T-helper 2 cell treated with Interferon-gamma antibody and Interleukin-4, amounts not matched to agents 5 μg/mL and 100 μg/mL, for 36 hours (primary cell): ENCODE data around the gene FIBCD1.
A peak's percentile ranks its signal among the peaks of the same experiment; 100 is the strongest.

ENCODE experiments used
- DNase-seq: peaks from one replicate; pipeline ENCODE4 v3.0.0; 2021; ENCODE audit warnings: low spot score
- H3K27ac Mint-ChIP-seq: one replicate; pipeline ENCODE4 v1.8.0; 2021; ENCODE audit warnings: mild to moderate bottlenecking, mixed read lengths
- H3K27me3 Mint-ChIP-seq: one replicate; pipeline ENCODE4 v1.8.0; 2021; ENCODE audit warnings: low read depth, mixed read lengths
- H3K36me3 Mint-ChIP-seq: one replicate; pipeline ENCODE4 v1.8.0; 2021; ENCODE audit warnings: low read depth, mixed read lengths
- H3K4me1 Mint-ChIP-seq: one replicate; pipeline ENCODE4 v1.8.0; 2021; ENCODE audit warnings: low read depth, mixed read lengths
- H3K4me3 Mint-ChIP-seq: one replicate; pipeline ENCODE4 v1.8.0; 2022; ENCODE audit warnings: mild to moderate bottlenecking, moderate library complexity, mixed read lengths
- H3K9me3 Mint-ChIP-seq: one replicate; pipeline ENCODE4 v1.8.0; 2021; ENCODE audit warnings: mixed read lengths

FIBCD1 gene

GRCh38 chr9:130931508-130932254, 7.4 kb downstream of the FIBCD1 start:
- no peak for DNase-seq
- no peaks in the 10 kb centered on the region for H3K36me3 Mint-ChIP-seq
- no peaks in the 10 kb centered on the region for H3K4me1 Mint-ChIP-seq
- no peak overlapping the region for H3K4me3 Mint-ChIP-seq
- H3K9me3 Mint-ChIP-seq: no peaks in the 10 kb centered on the region
- H3K27me3 Mint-ChIP-seq: peaks cover 31% of the 10 kb centered on the region
- H3K27ac Mint-ChIP-seq: no peak overlapping the region

- H3K9me3 Mint-ChIP-seq: no peaks in the 10 kb centered on the region
- H3K4me1 Mint-ChIP-seq: no peaks in the 10 kb centered on the region
- no peak overlapping the region for H3K27ac Mint-ChIP-seq
- no peak overlapping the region for H3K4me3 Mint-ChIP-seq
- peaks cover 24% of the 10 kb centered on the region for H3K27me3 Mint-ChIP-seq
- H3K36me3 Mint-ChIP-seq: no peaks in the 10 kb centered on the region
- DNase-seq: no peak
Observed at GRCh38 chr9:130930804-130931349, 8.2 kb downstream of the FIBCD1 start.

- Mint-ChIP-seq H3K9me3 (no peaks in the 10 kb centered on the region), H3K4me3 (no peak overlapping the region), H3K4me1 (no peaks in the 10 kb centered on the region), H3K36me3 (no peaks in the 10 kb centered on the region), H3K27me3 (peaks cover 20% of the 10 kb centered on the region), H3K27ac (no peak overlapping the region)
- no peak for DNase-seq
Observed at GRCh38 chr9:130930132-130930803, 8.8 kb downstream of the FIBCD1 start.

- no peaks in the 10 kb centered on the region for H3K9me3 Mint-ChIP-seq
- no peaks in the 10 kb centered on the region for H3K4me1 Mint-ChIP-seq
- no peak for DNase-seq
- no peak overlapping the region for H3K27ac Mint-ChIP-seq
- peaks cover 14% of the 10 kb centered on the region for H3K27me3 Mint-ChIP-seq
- H3K36me3 Mint-ChIP-seq: no peaks in the 10 kb centered on the region
- no peak overlapping the region for H3K4me3 Mint-ChIP-seq
Observed at GRCh38 chr9:130929571-130930038, 9.4 kb downstream of the FIBCD1 start.

- H3K4me3 Mint-ChIP-seq: no peak overlapping the region
- DNase-seq: no peak
- H3K36me3 Mint-ChIP-seq: no peaks in the 10 kb centered on the region
- peak overlapping the region; percentile 31 for H3K27ac Mint-ChIP-seq
- H3K4me1 Mint-ChIP-seq: no peaks in the 10 kb centered on the region
- H3K9me3 Mint-ChIP-seq: no peaks in the 10 kb centered on the region
- H3K27me3 Mint-ChIP-seq: peaks cover 12% of the 10 kb centered on the region
Observed at GRCh38 chr9:130927995-130928900, 10.8 kb downstream of the FIBCD1 start.

GRCh38 chr9:130927338-130927737, 11.7 kb downstream of the FIBCD1 start:
- Mint-ChIP-seq H3K27me3 (peaks cover 5% of the 10 kb centered on the region), H3K4me3 (no peak overlapping the region), H3K9me3 (no peaks in the 10 kb centered on the region), H3K4me1 (no peaks in the 10 kb centered on the region), H3K27ac (no peak overlapping the region), H3K36me3 (no peaks in the 10 kb centered on the region)
- DNase-seq: no peak

GRCh38 chr9:130925050-130925678, 13.9 kb downstream of the FIBCD1 start:
- H3K27me3 Mint-ChIP-seq: no peaks in the 10 kb centered on the region
- DNase-seq: no peak
- no peak overlapping the region for H3K27ac Mint-ChIP-seq
- H3K4me3 Mint-ChIP-seq: no peak overlapping the region
- no peaks in the 10 kb centered on the region for H3K4me1 Mint-ChIP-seq
- H3K36me3 Mint-ChIP-seq: no peaks in the 10 kb centered on the region
- H3K9me3 Mint-ChIP-seq: no peaks in the 10 kb centered on the region

- Mint-ChIP-seq H3K4me1 (no peaks in the 10 kb centered on the region), H3K27me3 (no peaks in the 10 kb centered on the region), H3K27ac (no peak overlapping the region), H3K4me3 (no peak overlapping the region), H3K9me3 (no peaks in the 10 kb centered on the region), H3K36me3 (no peaks in the 10 kb centered on the region)
- no peak for DNase-seq
Observed at GRCh38 chr9:130924448-130924788, 14.6 kb downstream of the FIBCD1 start.

GRCh38 chr9:130923611-130924447, 15.2 kb downstream of the FIBCD1 start:
- no peak overlapping the region for H3K4me3 Mint-ChIP-seq

GRCh38 chr9:130922893-130923610, 16.0 kb downstream of the FIBCD1 start:
- Mint-ChIP-seq H3K27ac (no peak overlapping the region), H3K4me3 (no peak overlapping the region), H3K27me3 (no peaks in the 10 kb centered on the region), H3K9me3 (no peaks in the 10 kb centered on the region), H3K36me3 (no peaks in the 10 kb centered on the region), H3K4me1 (no peaks in the 10 kb centered on the region)
- no peak for DNase-seq

More at GRCh38 chr9:130923611-130924447, 15.2 kb downstream of the FIBCD1 start:
- no peaks in the 10 kb centered on the region for H3K9me3 Mint-ChIP-seq
- H3K27ac Mint-ChIP-seq: no peak overlapping the region
- DNase-seq: no peak
- H3K27me3 Mint-ChIP-seq: no peaks in the 10 kb centered on the region
- no peaks in the 10 kb centered on the region for H3K36me3 Mint-ChIP-seq
- H3K4me1 Mint-ChIP-seq: no peaks in the 10 kb centered on the region

- Mint-ChIP-seq H3K9me3 (no peaks in the 10 kb centered on the region), H3K4me1 (no peaks in the 10 kb centered on the region), H3K36me3 (no peaks in the 10 kb centered on the region), H3K27me3 (no peaks in the 10 kb centered on the region), H3K27ac (no peak overlapping the region), H3K4me3 (no peak overlapping the region)
- DNase-seq: no peak
Observed at GRCh38 chr9:130921989-130922892, 16.8 kb downstream of the FIBCD1 start.
